SH-SY5Y (cell line): ENCODE measurements around the gene PRUNE1.

Source experiments
- GATA2 ChIP-seq: IDR thresholded peaks from 2 replicates; pipeline ENCODE4 v1.6.1; 2011; ENCODE audit warnings: mild to moderate bottlenecking, low read depth, low read length
- GATA3 ChIP-seq: IDR thresholded peaks from 2 replicates; pipeline ENCODE4 v1.6.1; 2011; ENCODE audit warnings: low read depth, mild to moderate bottlenecking, low read length, moderate library complexity

PRUNE1 gene, protein sequence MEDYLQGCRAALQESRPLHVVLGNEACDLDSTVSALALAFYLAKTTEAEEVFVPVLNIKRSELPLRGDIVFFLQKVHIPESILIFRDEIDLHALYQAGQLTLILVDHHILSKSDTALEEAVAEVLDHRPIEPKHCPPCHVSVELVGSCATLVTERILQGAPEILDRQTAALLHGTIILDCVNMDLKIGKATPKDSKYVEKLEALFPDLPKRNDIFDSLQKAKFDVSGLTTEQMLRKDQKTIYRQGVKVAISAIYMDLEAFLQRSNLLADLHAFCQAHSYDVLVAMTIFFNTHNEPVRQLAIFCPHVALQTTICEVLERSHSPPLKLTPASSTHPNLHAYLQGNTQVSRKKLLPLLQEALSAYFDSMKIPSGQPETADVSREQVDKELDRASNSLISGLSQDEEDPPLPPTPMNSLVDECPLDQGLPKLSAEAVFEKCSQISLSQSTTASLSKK

DNA sequence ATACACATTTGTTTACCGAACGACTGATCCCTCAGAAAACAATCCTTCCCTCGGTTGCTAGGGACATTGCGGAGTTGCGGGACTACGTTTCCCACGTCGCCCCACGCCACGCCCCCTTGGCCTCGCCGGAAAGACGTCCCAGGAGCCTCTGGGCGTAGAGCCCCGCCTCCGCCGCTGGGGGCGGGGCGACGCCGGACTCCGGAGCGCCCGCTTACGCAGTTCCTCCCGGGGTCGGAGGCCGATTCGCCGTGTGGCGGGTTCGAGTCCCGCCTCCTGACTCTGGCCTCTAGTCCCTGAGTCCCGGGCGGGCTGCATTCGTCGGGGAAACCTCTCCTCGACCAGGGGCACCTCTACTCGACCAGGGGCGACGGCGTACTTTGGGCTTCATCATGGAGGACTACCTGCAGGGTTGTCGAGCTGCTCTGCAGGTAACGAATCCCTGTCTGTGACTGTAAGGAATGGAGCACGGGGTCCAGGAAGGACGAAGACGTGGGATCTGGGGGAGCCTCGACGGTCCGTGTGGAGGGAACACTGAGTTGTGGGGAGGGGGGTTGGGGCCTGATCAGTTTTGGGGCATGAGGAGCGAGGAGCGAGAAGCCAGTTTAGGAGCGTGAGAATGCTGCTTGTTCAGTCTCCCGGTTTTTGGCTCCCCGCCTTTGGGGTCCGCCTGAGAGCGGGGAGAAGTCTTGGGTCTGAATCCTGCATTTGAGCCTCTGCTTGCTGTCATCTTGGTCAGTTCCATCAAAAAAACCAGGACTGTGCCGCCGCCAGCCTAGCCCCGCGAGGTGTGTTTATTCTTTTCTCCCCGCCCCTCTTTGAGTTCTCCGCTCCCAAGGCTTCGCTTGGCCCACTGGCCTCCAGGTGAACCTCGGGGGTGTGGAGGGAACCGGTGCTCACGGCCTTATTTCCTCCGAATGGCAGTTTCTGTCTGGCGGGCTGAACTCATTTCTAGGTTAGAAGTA is at the start of gene PRUNE1:
TSS of gene PRUNE1 (plus strand) at position 206 of the 962 bp plus-strand sequence. CDS start at position 390, 184 bp downstream.
- TF ChIP-seq GATA2 (no peak), GATA3 (no peak)

GRCh38 chr1:150960646-150961045 is 47.6 kb upstream of the PRUNE1 start:
- TF ChIP-seq GATA2 (no peak), GATA3 (no peak)

GRCh38 chr1:150961756-150962155 is 46.5 kb upstream of the PRUNE1 start:
- TF ChIP-seq GATA3 (no peak), GATA2 (no peak)

DNA sequence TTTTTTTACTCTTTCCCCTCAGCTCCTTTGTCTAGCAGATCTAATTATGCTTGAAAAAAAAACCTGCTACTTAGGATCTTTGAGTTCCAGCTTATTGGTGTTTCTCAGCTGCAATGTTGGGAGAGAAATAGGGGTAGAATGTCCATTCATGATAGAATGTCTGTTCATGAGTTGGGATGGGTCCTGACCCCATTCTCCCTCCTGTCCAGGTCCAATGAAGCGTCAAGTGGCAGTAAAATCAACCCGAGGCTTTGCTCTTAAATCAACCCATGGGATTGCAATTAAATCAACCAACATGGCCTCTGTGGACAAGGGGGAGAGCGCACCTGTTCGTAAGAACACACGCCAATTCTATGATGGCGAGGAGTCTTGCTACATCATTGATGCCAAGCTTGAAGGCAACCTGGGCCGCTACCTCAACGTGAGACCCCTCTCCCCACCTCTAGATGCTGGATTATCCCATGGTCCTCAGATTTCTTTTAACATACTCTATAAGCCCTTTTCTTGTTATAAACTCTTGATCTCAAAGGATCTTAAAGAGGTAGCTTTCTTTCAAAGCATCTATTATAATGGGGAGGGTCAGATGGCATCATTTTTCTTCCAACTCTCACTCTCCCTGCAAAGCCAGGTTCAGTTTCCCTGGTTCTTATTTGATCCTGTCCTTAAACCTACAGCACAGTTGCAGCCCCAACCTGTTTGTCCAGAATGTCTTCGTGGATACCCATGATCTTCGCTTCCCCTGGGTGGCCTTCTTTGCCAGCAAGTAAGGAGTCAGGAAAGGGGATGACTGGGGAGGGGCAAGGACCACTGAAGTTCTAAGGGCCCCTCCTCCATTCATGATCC is 44.7 kb upstream of the PRUNE1 start:
- TF ChIP-seq GATA3 (no peak), GATA2 (no peak)

DNA sequence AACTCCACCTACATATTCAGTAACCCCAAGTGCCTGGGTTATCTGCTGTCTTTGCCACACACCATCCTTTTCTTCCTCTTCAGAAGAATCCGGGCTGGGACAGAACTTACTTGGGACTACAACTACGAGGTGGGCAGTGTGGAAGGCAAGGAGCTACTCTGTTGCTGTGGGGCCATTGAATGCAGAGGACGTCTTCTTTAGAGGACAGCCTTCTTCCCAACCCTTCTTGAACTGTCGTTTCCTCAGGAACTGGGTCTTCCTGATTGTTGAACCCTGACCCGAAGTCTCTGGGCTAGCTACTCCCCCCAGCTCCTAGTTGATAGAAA is 44.1 kb upstream of the PRUNE1 start:
- TF ChIP-seq GATA2: no peak
- no peak for TF ChIP-seq GATA3

- TF ChIP-seq GATA3: no peak
- TF ChIP-seq GATA2: no peak
Observed at GRCh38 chr1:150965605-150966004, 42.6 kb upstream of the PRUNE1 start.

GRCh38 chr1:150966011-150966410 is 42.2 kb upstream of the PRUNE1 start:
- TF ChIP-seq GATA3 (no peak), GATA2 (no peak)

GRCh38 chr1:150967936-150968335 is 40.3 kb upstream of the PRUNE1 start:
- TF ChIP-seq GATA2: no peak
- TF ChIP-seq GATA3: no peak

- TF ChIP-seq GATA3 (no peak), GATA2 (no peak)
Observed at GRCh38 chr1:150968491-150968890, 39.8 kb upstream of the PRUNE1 start.

DNA sequence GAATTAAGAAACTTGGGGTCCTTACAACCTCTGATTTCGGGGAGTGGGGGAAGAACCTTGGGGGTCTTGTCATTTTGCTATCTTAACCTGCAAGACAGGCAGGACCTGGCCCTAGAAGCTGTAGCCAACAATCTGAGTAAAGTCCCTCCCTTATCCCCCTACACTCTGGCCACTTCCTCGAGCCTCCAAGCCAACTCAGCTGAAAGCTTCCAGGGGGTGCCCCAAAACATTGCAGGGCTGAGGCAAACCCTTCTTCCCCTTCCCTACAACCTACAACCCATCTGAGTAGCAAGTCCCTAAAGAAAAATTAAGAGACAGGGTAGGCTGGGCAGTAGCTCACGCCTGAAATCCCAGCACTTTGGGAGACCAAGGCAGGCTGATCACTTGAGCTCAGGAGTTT is 38.6 kb upstream of the PRUNE1 start:
- TF ChIP-seq GATA2 (no peak), GATA3 (no peak)

DNA sequence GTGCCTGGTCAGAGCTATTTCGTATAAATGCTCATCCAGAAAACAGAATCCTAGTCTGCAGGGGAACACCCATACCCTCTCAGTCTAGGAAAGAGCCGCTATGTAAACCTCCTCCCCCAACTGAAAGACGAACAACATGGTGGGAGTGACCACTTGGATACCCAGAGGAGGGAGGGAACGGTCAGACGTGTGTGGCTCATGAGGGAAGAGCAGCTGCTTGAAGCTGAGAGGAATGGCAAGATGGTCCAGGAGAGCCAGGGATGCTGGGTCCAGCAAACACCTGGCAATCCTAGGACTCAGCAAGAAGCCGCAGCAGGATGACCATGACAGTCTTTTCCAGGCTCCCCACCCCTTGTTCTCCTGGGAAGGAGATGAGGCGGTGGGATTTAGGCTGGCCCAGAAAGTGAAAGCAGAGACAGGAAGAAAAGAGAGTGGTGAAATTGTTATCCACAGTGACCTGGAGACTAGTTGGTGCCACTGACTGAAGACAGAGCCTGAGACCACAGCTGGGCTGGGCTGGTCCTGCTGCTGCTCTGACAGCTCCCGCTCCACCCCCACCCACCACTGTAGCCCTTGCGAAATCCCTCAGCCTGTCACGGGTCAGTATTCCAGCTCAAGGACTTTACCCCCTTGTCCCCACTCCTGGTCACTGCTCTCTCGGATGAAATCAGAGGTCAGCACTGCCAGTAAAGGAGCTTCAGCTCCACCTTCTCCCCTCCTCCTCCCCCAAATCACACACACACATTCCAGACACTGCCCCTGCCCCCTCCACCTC is 37.3 kb upstream of the PRUNE1 start:
- TF ChIP-seq GATA2 (no peak), GATA3 (no peak)

- no peak for TF ChIP-seq GATA3
- TF ChIP-seq GATA2: no peak
Observed at GRCh38 chr1:150971583-150972416, 36.4 kb upstream of the PRUNE1 start.

DNA sequence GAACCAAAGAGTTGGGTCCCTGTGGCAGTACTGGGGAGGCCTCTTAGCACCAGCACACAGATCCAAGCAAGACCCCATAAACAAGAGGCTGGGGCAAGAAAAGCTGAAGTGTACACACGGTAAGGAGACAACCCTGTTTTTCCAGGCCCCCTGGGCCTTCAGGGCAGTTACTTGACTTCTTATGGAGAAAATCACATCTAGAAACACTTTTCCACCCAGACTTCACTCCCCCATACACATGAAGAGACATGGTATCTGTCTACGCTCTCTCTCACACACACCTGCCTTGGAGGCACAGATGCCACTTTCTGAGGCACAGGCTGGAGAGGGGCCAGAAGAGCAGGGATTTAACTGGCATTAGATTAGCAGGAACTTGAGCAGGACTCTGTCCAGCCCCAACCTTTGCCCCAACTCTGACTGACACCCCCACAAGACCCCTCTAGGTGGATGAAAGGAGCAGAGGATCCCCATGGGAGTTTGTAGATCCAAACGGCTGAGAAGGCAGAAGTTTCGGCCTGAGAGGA is 35.8 kb upstream of the PRUNE1 start:
- TF ChIP-seq GATA3 (no peak), GATA2 (no peak)
